ENCODE measurements around the gene ANXA9. TPM values are rescaled to one million over a fixed set of nuclear protein-coding genes. Genes with fewer than 3 reads are reported as not detected.

ANXA9 gene
- total and polyA plus RNA-seq, 10 donors = 0.12 to 0.92 (median 0.29) TPM; not detected in 2

GRCh38 chr1:150979092-150980056 lies 2.7 kb upstream of the ANXA9 start:
- WGBS, 5 donors = 12 to 16% (median 13%) methylated on average over 17 to 23 of the region's 23 CpGs
- intact Hi-C loops (cut with DNase I; ENCODE audit: low total_unique reads) = loop anchor here (10.0 kb wide), 1 partner anchor 55 kb away; the partner anchor contains the start of gene SETDB1

DNA sequence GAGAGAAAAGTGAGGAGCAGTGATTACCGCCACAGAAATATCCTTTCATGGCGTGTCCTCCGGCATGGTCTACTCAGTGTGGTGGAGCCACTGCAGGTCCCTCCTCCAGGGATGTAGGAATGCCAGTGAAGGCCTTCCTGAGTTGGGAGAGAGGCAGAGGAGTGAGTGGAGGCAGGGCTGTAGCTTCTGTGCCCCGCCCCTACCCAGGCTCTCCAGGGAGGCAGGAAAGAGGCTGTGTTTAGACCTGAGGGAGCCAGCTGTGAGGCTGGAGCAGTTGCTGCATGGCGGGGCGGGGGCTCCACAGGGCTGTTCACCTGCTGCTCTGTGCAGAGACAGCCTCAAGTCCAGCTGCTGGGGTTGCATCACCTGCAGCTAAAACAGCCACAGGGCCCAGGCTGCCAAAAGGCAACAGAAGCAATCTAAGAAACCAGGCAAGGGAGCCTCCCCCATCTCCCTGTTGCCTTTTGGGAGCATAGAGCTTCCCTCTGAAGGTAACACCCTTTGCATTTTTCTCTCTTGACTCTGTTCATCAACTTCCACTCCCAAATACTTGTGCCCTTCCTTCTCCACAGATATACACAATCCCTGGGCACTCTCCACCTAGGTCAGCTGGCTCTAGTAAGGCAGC lies 801 bp upstream of the ANXA9 start:
- no peaks in the 10 kb centered on the region for H3K27me3 ChIP-seq (replicated peaks in 1 of 7)
- H3K4me1 ChIP-seq = peaks cover 22 to 37% (median 36%) of the 10 kb centered on the region in 6 donors
- no peak for DNase-seq
- 82 to 90% (median 85%) methylated on average over 6 of the region's 6 CpGs for WGBS, 5 donors
- no peak overlapping the region for H3K27ac ChIP-seq
- no peaks in the 10 kb centered on the region for H3K36me3 ChIP-seq
- TF ChIP-seq, protein P1, sequence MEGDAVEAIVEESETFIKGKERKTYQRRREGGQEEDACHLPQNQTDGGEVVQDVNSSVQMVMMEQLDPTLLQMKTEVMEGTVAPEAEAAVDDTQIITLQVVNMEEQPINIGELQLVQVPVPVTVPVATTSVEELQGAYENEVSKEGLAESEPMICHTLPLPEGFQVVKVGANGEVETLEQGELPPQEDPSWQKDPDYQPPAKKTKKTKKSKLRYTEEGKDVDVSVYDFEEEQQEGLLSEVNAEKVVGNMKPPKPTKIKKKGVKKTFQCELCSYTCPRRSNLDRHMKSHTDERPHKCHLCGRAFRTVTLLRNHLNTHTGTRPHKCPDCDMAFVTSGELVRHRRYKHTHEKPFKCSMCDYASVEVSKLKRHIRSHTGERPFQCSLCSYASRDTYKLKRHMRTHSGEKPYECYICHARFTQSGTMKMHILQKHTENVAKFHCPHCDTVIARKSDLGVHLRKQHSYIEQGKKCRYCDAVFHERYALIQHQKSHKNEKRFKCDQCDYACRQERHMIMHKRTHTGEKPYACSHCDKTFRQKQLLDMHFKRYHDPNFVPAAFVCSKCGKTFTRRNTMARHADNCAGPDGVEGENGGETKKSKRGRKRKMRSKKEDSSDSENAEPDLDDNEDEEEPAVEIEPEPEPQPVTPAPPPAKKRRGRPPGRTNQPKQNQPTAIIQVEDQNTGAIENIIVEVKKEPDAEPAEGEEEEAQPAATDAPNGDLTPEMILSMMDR (IDR thresholded peaks at IDR 0.05 in 8 of 11, conservative IDR thresholded peaks at IDR 0.05 in 3 of 11) = no peak
- TF ChIP-seq POLR2AphosphoS5 (IDR thresholded peaks at IDR 0.05) = no peak
- no peak for TF ChIP-seq POLR2A (IDR thresholded peaks at IDR 0.05)
- intact Hi-C loops (cut with DNase I; ENCODE audit: low total_unique reads) = no loop called here
- H3K4me3 ChIP-seq = no peak overlapping the region
- no peaks in the 10 kb centered on the region for H3K9me3 ChIP-seq

More at GRCh38 chr1:150979092-150980056, 2.7 kb upstream of the ANXA9 start:
- peak overlapping the region in 7 of 8 donors; percentile 15 to 97 (median 68) for H3K27ac ChIP-seq
- TF ChIP-seq, protein P1 (IDR thresholded peaks at IDR 0.05 in 8 of 11, conservative IDR thresholded peaks at IDR 0.05 in 3 of 11) = peak; percentile 95 to 100 (median 99)
- peak; percentile 38 to 76 (median 62) for TF ChIP-seq POLR2AphosphoS5 (IDR thresholded peaks at IDR 0.05)
- no peak for TF ChIP-seq POLR2A (IDR thresholded peaks at IDR 0.05)
- H3K27me3 ChIP-seq (replicated peaks in 1 of 7) = no peaks in the 10 kb centered on the region
- no peaks in the 10 kb centered on the region for H3K9me3 ChIP-seq
- H3K4me1 ChIP-seq = peaks cover 27 to 51% (median 49%) of the 10 kb centered on the region in 6 donors
- peak overlapping the region; percentile 0 to 62 (median 28) for H3K4me3 ChIP-seq
- H3K36me3 ChIP-seq = no peaks in the 10 kb centered on the region
- DNase-seq = peak; percentile 92

GRCh38 chr1:150985179-150985825 lies 3.2 kb downstream of the ANXA9 start:
- Histone ChIP-seq H3K36me3 (no peaks in the 10 kb centered on the region), H3K4me3 (no peak overlapping the region), H3K9me3 (no peaks in the 10 kb centered on the region), H3K27me3 (replicated peaks in 1 of 7) (no peaks in the 10 kb centered on the region), H3K27ac (no peak overlapping the region), H3K4me1 (no peaks in the 10 kb centered on the region)
- DNase-seq = no peak
- intact Hi-C loops (cut with DNase I; ENCODE audit: low total_unique reads) = no loop called here
- TF ChIP-seq, protein P1 (IDR thresholded peaks at IDR 0.05 in 8 of 11, conservative IDR thresholded peaks at IDR 0.05 in 3 of 11) = no peak
- no peak for TF ChIP-seq POLR2A (IDR thresholded peaks at IDR 0.05)
- no peak for TF ChIP-seq POLR2AphosphoS5 (IDR thresholded peaks at IDR 0.05)
- 88 to 98% (median 90%) methylated on average over 2 of the region's 2 CpGs for WGBS, 5 donors

Data from spleen (tissue), 11 donors.